Liver (tissue), 9 donors: Measurements from ENCODE around the gene CCDC136. TPM values are rescaled to one million over a fixed set of nuclear protein-coding genes. Genes with fewer than 3 reads are reported as not detected.

Experiments used
- DNase-seq: peaks from one replicate; pipeline ENCODE4 v3.0.0-alpha.2; 2017; ENCODE audit warnings: low spot score
- H3K27ac ChIP-seq, 2 donors: one replicate each; pipeline ENCODE4 v1.7.0; 2013; ENCODE audit warnings: inconsistent platforms in 2 of 2, low read length in 2 of 2, control low read depth in 1 of 2, low read depth in 1 of 2, mild to moderate bottlenecking in 1 of 2
- H3K27me3 ChIP-seq, 4 donors: one replicate each; pipeline versions ENCODE4 v1.6.1 to v1.7.0; 2013; ENCODE audit warnings: low read length in 3 of 4, inconsistent platforms in 1 of 4, mild to moderate bottlenecking in 1 of 4, moderate library complexity in 1 of 4; ENCODE audit not compliant: control insufficient read depth in 4 of 4, insufficient read depth in 4 of 4
- H3K36me3 ChIP-seq, 4 donors: one replicate each; pipeline versions ENCODE4 v1.6.1 to v1.7.0; 2013; ENCODE audit warnings: low read length in 3 of 4, mild to moderate bottlenecking in 3 of 4, low read depth in 1 of 4, moderate library complexity in 1 of 4; ENCODE audit not compliant: control insufficient read depth in 4 of 4, insufficient read depth in 3 of 4
- H3K4me1 ChIP-seq, 4 donors: one replicate each; pipeline versions ENCODE4 v1.6.1 to v1.7.0; 2013; ENCODE audit warnings: low read length in 3 of 4, mild to moderate bottlenecking in 3 of 4, moderate library complexity in 1 of 4; ENCODE audit not compliant: control insufficient read depth in 4 of 4, insufficient read depth in 4 of 4
- H3K4me3 ChIP-seq, 3 donors: one replicate each; pipeline versions ENCODE4 v1.6.1 to v1.7.0; 2013; ENCODE audit warnings: low read length in 3 of 3, control low read depth in 1 of 3, low read depth in 1 of 3, mild to moderate bottlenecking in 1 of 3
- H3K9ac ChIP-seq, 2 donors: one replicate each; pipeline ENCODE4 v1.7.0; 2013; ENCODE audit warnings: low read length in 2 of 2, mild to moderate bottlenecking in 2 of 2, moderate library complexity in 2 of 2, control low read depth in 1 of 2, low read depth in 1 of 2
- H3K9me3 ChIP-seq, 4 donors: one replicate each; pipeline versions ENCODE4 v1.6.1 to v1.7.0; 2013; ENCODE audit warnings: low read length in 3 of 4; ENCODE audit not compliant: control insufficient read depth in 4 of 4
- ATF3 ChIP-seq: IDR thresholded peaks from 2 replicates; pipeline ENCODE4 v1.6.1; 2016; ENCODE audit warnings: antibody characterized with exemption
- CTCF ChIP-seq: fragments of 150-350 bp; IDR thresholded peaks from 2 replicates; pipeline ENCODE4 v1.5.1; 2017; ENCODE audit warnings: improper control_type of control experiment, low read depth, low read length; ENCODE audit not compliant: missing input control
- EGR1 ChIP-seq, 2 donors: IDR thresholded peaks; 2 replicates each; pipeline ENCODE4 v1.6.1; 2016 to 2018; ENCODE audit warnings: antibody characterized with exemption in 2 of 2, low read depth in 2 of 2
- FOXA1 ChIP-seq: IDR thresholded peaks from 2 replicates; pipeline ENCODE4 v1.6.1; 2016; ENCODE audit warnings: antibody characterized with exemption
- FOXA2 ChIP-seq: IDR thresholded peaks from 2 replicates; pipeline ENCODE4 v1.6.1; 2016; ENCODE audit warnings: antibody characterized with exemption
- HNF4A ChIP-seq, 2 donors: conservative IDR thresholded peaks; 2 replicates each; pipeline ENCODE4 v1.6.1; 2016; ENCODE audit warnings: antibody characterized with exemption in 2 of 2, mild to moderate bottlenecking in 2 of 2
- HNF4G ChIP-seq: IDR thresholded peaks from 2 replicates; pipeline ENCODE4 v1.6.1; 2016; ENCODE audit warnings: antibody characterized with exemption
- MAX ChIP-seq: IDR thresholded peaks from 2 replicates; pipeline ENCODE4 v1.6.1; 2016; ENCODE audit warnings: antibody characterized with exemption
- NR2F2 ChIP-seq: IDR thresholded peaks from 2 replicates; pipeline ENCODE4 v1.6.1; 2016; ENCODE audit warnings: antibody characterized with exemption
- RAD21 ChIP-seq, 2 donors: IDR thresholded peaks; 2 replicates each; pipeline ENCODE4 v1.6.1; 2016; ENCODE audit warnings: antibody characterized with exemption in 2 of 2, mild to moderate bottlenecking in 2 of 2
- REST ChIP-seq: IDR thresholded peaks from 2 replicates; pipeline ENCODE4 v1.6.1; 2016; ENCODE audit warnings: antibody characterized with exemption, mild to moderate bottlenecking
- RXRA ChIP-seq, 2 donors: IDR thresholded peaks; 2 replicates each; pipeline ENCODE4 v1.6.1; 2017 to 2018; ENCODE audit warnings: antibody characterized with exemption in 2 of 2, mild to moderate bottlenecking in 1 of 2
- SP1 ChIP-seq: IDR thresholded peaks from 2 replicates; pipeline ENCODE4 v1.6.1; 2018; ENCODE audit warnings: antibody characterized with exemption, mild to moderate bottlenecking
- TAF1 ChIP-seq: conservative IDR thresholded peaks from 2 replicates; pipeline ENCODE4 v1.6.1; 2016; ENCODE audit warnings: antibody characterized with exemption, mild to moderate bottlenecking
- YY1 ChIP-seq: IDR thresholded peaks from 2 replicates; pipeline ENCODE4 v1.6.1; 2016; ENCODE audit warnings: antibody characterized with exemption, mild to moderate bottlenecking
- ZBTB33 ChIP-seq: IDR thresholded peaks from 2 replicates; pipeline ENCODE4 v1.6.1; 2016; ENCODE audit warnings: antibody characterized with exemption
- WGBS: extraction: QIAGEN DNeasy Blood & Tissue Kit; methylation state at CpG from one replicate; pipeline ENCODE4 v1.1.7; 2013; 5-methylcytosine and 5-hydroxymethylcytosine counted together
- polyA plus RNA-seq, 2 donors: library from polyadenylated mRNA; stranded (reverse) in 1 of 2; unstranded in 1 of 2; fragments of 200-250 nt in 1 of 2; fragments of >200 nt in 1 of 2; fragmentation: Nextera tagmentation in 1 of 2; extraction: Ambion mirVana in 1 of 2; gene quantifications; one replicate each; pipeline versions ENCODE4 v1.2.1 to v1.2.3, GENCODE V29; 2013 to 2015
- total RNA-seq, 2 donors: library from RNA; depleted of rRNA; stranded (reverse); fragments of >200 nt; gene quantifications; one replicate each; pipeline ENCODE4 v1.2.3, GENCODE V29; 2014
- donor health status: healthy.
- donor health status: healthy.
- donor health status: healthy.
- donor health status: healthy.
- donor health status: healthy.

CCDC136 gene
- total and polyA plus RNA-seq, 4 donors, result 0.09 to 0.59 (median 0.22) TPM

GRCh38 chr7:128860158-128861073, 68.6 kb downstream of the CCDC136 start (continued):
- no peak for TF ChIP-seq MAX
- no peak for TF ChIP-seq CTCF
- no peak for TF ChIP-seq RAD21 (IDR thresholded peaks at IDR 0.05)

GRCh38 chr7:128861957-128862570, 70.3 kb downstream of the CCDC136 start:
- Histone ChIP-seq H3K36me3 (peaks cover 0 to 9% (median under 1%) of the 10 kb centered on the region in 4 donors), H3K27ac (no peak overlapping the region), H3K4me3 (peak overlapping the region; percentile 16 to 81 (median 74)), H3K4me1 (peaks cover 3 to 10% (median 6%) of the 10 kb centered on the region in 4 donors), H3K9me3 (no peaks in the 10 kb centered on the region), H3K27me3 (no peaks in the 10 kb centered on the region), H3K9ac (no peak overlapping the region)
- TF ChIP-seq RXRA (IDR thresholded peaks at IDR 0.05) (no peak), CTCF (no peak), SP1 (no peak), YY1 (no peak), ATF3 (no peak), HNF4A (conservative IDR thresholded peaks at IDR 0.05) (no peak), ZBTB33 (no peak), TAF1 (no peak), NR2F2 (no peak), FOXA1 (no peak), HNF4G (no peak), FOXA2 (no peak), REST (no peak), EGR1 (IDR thresholded peaks at IDR 0.05; ENCODE audit: low read depth in 2 of 2) (no peak), MAX (no peak), RAD21 (IDR thresholded peaks at IDR 0.05) (no peak)
- WGBS, result 76% methylated on average over 15 of the region's 15 CpGs
- DNase-seq, result no peak
